Thymus (tissue), 11 donors: ENCODE data around the gene CRACR2B. TPM values are rescaled to one million over a fixed set of nuclear protein-coding genes. Genes with fewer than 3 reads are reported as not detected.

ENCODE experiments used
- DNase-seq, 9 donors: peaks; one replicate each; pipeline ENCODE4 v3.0.0-alpha.2; 2013; ENCODE audit warnings: low spot score in 9 of 9, low read depth in 6 of 9, missing footprints in 1 of 9
- H3K27ac ChIP-seq, 2 donors: one replicate each; pipeline ENCODE4 v1.5.1; 2013; ENCODE audit warnings: control low read depth in 1 of 2, low read depth in 1 of 2, low read length in 1 of 2, mild to moderate bottlenecking in 1 of 2, moderate library complexity in 1 of 2
- H3K27me3 ChIP-seq, 2 donors: one replicate each; pipeline ENCODE4 v1.5.1; 2013; ENCODE audit warnings: low read length in 1 of 2; ENCODE audit not compliant: control insufficient read depth in 2 of 2, insufficient read depth in 1 of 2
- H3K36me3 ChIP-seq, 2 donors: one replicate each; pipeline ENCODE4 v1.5.1; 2013; ENCODE audit warnings: low read length in 1 of 2, mild to moderate bottlenecking in 1 of 2, moderate library complexity in 1 of 2; ENCODE audit not compliant: control insufficient read depth in 2 of 2, insufficient read depth in 2 of 2
- H3K4me1 ChIP-seq, 2 donors: one replicate each; pipeline ENCODE4 v1.5.1; 2013; ENCODE audit warnings: low read length in 2 of 2; ENCODE audit not compliant: control insufficient read depth in 2 of 2, insufficient read depth in 2 of 2
- H3K4me3 ChIP-seq, 2 donors: one replicate each; pipeline ENCODE4 v1.5.1; 2013; ENCODE audit warnings: low read length in 2 of 2, control low read depth in 1 of 2, mild to moderate bottlenecking in 1 of 2
- H3K9me3 ChIP-seq, 2 donors: one replicate each; pipeline ENCODE4 v1.5.1; 2013; ENCODE audit warnings: low read length in 1 of 2, mild to moderate bottlenecking in 1 of 2; ENCODE audit not compliant: control insufficient read depth in 2 of 2, insufficient read depth in 1 of 2
- WGBS: extraction: QIAGEN DNeasy Blood & Tissue Kit; methylation state at CpG from one replicate; pipeline ENCODE4 v1.1.7; 2013; 5-methylcytosine and 5-hydroxymethylcytosine counted together
- polyA plus RNA-seq: library from polyadenylated mRNA; stranded (reverse); fragments of 200-250 nt; gene quantifications from one replicate; pipeline ENCODE4 v1.2.3, GENCODE V29; 2013
- total RNA-seq: library from RNA; stranded (reverse); fragments of 120-200 nt; gene quantifications from one replicate; pipeline ENCODE4 v1.2.4, GENCODE V29; 2013
- donor health status: healthy.

Gene CRACR2B
- total and polyA plus RNA-seq, 2 donors, result 0.57 to 6.2 TPM

DNA sequence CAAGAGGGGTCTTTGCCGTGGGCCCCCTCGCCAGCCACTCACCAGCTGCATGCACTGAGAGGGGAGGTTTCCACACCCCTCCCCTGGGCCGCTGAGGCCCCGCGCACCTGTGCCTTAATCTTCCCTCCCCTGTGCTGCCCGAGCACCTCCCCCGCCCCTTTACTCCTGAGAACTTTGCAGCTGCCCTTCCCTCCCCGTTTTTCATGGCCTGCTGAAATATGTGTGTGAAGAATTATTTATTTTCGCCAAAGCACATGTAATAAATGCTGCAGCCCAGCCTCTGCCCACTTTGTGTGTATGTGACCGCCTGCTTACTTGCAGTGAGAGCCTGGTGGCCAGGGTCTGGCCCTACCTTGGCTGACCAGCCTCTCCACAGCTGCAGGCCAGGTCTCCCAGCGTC, 2.8 kb upstream of the CRACR2B start:
- H3K9me3 ChIP-seq, result peaks cover under 1 to 13% of the 10 kb centered on the region in 2 donors
- no peak for DNase-seq
- H3K27ac ChIP-seq, result no peak overlapping the region
- H3K4me1 ChIP-seq, result peaks cover 16 to 69% of the 10 kb centered on the region in 2 donors
- H3K4me3 ChIP-seq, result no peak overlapping the region
- H3K36me3 ChIP-seq, result peaks cover 18 to 41% of the 10 kb centered on the region in 2 donors
- peaks cover 38 to 50% of the 10 kb centered on the region in 2 donors for H3K27me3 ChIP-seq
- WGBS, result 67% methylated on average over 11 of the region's 11 CpGs

DNA sequence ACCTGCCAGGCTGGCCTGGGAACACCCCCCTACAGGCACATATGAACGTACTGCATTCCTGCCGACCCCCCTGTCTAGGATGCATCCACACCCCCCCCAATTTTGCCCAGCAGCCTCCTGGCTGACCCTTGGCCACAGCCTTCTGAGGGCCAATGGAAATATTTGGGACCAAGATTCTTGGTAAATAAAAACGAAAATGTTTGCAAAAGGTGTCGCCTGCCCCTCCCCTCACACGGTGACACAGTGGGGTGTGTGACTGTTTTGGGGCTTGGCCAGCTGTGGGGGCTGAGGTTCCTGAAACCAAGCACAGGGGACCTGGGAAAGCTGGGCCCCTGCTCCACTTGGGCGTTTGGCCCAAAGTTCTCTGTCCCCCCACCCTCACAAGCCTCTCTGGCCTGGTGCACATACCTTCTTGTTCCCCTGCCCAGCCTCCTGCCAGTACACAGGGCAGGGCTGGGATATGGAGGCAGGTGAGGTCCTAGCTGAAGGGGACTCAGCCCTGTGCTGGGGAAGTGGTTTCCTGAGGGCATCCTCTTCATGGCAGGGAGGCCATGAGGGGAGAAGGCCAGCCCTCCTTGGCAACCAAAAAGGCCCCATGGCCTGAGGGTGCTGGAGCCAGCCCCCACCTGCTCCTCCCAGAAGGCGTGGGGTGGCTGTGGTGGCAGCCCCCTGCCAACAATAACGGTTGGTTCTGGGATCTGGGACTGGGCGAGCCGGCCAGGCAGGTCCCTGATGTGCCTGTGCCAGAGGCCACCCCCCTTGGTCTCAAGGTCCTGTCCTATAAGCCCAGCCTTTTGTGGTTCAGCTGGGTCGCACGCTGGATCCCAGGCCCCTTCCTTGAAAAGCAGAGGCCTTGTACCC, 2.1 kb upstream of the CRACR2B start:
- Histone ChIP-seq H3K4me1 (peaks cover 10 to 69% of the 10 kb centered on the region in 2 donors), H3K27me3 (peaks cover 45 to 56% of the 10 kb centered on the region in 2 donors), H3K36me3 (peaks cover 18 to 40% of the 10 kb centered on the region in 2 donors), H3K9me3 (peaks cover 3 to 18% of the 10 kb centered on the region in 2 donors), H3K4me3 (no peak overlapping the region), H3K27ac (no peak overlapping the region)
- no peak for DNase-seq
- 97% methylated on average over 12 of the region's 12 CpGs for WGBS

DNA sequence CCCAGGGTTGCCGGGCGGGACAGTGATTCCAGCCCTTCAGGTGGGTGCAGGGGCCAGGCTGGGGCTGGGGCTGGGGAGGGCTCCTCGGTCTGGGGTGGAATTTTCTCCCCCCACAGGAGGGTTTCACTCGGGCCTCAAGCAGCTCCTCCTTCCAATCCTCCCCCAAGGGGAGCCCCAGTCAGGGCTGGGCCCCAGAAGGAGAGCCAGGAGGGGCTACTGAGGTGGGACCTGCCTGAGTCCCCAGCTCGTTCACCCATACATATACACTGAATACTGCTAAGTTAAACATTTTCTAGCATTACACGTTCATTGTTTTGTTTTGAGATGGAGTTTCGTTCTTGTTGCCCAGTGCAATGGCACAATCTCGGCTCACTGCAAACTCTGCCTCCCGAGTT, 1.5 kb upstream of the CRACR2B start:
- Histone ChIP-seq H3K4me1 (peaks cover 7 to 69% of the 10 kb centered on the region in 2 donors), H3K36me3 (peaks cover 18 to 37% of the 10 kb centered on the region in 2 donors), H3K4me3 (no peak overlapping the region), H3K27me3 (peaks cover 51 to 62% of the 10 kb centered on the region in 2 donors), H3K9me3 (peaks cover 5 to 23% of the 10 kb centered on the region in 2 donors), H3K27ac (no peak overlapping the region)
- 92% methylated on average over 9 of the region's 9 CpGs for WGBS
- DNase-seq, result no peak

DNA sequence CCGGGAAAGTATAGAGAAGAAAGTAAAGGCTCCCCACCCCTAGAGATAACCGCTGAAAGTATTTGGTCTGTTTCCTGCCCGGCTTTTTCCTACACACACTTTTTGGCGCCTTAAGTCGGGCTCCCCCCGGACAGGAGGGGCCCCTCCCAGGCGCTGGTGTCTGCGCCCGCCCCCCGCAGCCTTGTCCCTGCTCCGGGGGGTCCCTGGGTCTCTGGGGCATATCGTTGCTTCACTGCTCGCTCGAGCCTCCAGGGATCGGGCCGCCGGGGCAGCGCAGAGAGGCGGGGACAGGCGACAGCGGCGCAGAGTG, 928 bp upstream of the CRACR2B start:
- Histone ChIP-seq H3K4me1 (peaks cover 11 to 70% of the 10 kb centered on the region in 2 donors), H3K36me3 (peaks cover 18 to 32% of the 10 kb centered on the region in 2 donors), H3K27me3 (peaks cover 57 to 68% of the 10 kb centered on the region in 2 donors), H3K27ac (no peak overlapping the region), H3K4me3 (peak overlapping the region in 1 of 2 donors; percentile 44), H3K9me3 (peaks cover 6 to 29% of the 10 kb centered on the region in 2 donors)
- WGBS, result 1% methylated on average over 22 of the region's 22 CpGs
- no peak for DNase-seq

DNA sequence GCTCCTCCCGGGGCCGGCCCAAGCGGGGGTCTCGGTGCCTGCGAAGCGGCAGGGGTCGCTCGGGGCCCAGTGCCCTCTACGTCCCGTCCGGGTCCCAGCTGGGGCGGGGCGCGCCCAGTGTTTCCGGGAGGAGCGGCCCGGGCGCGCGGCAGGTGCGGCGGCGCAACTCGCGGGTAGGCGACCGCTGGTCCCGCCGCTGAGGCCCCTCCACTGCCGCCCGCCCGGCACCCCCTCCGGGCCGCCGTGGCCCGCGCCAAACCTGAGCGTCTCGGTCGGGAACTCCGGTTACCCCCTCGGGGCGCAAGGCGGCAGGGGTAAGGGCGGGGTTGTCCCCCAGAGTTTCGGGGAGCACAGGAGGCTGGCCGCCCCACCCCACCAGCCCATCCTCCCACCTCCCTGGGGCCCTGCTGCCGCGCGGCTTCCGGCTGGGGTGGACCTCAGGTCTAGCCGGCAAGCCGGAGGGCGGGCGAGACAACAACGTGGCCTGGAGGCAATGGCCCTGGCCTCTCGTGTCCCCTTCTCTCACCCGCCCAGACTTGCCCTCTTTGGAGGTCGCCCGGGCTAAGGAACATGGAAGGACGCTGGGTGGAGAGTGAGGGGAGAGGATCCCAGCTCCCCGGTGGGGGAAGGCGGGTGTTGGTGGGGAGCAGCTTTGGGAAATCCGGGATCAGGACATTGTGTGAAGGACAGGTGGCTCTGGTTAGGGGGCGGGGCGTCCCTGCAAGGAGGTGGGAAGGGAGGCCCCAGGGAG, 398 bp upstream of the CRACR2B start:
- H3K27me3 ChIP-seq, result peaks cover 62 to 73% of the 10 kb centered on the region in 2 donors
- 8% methylated on average over 66 of the region's 66 CpGs for WGBS
- H3K4me3 ChIP-seq, result peak overlapping the region in 1 of 2 donors; percentile 44
- H3K36me3 ChIP-seq, result peaks cover 17 to 27% of the 10 kb centered on the region in 2 donors
- peaks cover 6 to 34% of the 10 kb centered on the region in 2 donors for H3K9me3 ChIP-seq
- H3K27ac ChIP-seq, result no peak overlapping the region
- no peak for DNase-seq
- H3K4me1 ChIP-seq, result peaks cover 11 to 74% of the 10 kb centered on the region in 2 donors

DNA sequence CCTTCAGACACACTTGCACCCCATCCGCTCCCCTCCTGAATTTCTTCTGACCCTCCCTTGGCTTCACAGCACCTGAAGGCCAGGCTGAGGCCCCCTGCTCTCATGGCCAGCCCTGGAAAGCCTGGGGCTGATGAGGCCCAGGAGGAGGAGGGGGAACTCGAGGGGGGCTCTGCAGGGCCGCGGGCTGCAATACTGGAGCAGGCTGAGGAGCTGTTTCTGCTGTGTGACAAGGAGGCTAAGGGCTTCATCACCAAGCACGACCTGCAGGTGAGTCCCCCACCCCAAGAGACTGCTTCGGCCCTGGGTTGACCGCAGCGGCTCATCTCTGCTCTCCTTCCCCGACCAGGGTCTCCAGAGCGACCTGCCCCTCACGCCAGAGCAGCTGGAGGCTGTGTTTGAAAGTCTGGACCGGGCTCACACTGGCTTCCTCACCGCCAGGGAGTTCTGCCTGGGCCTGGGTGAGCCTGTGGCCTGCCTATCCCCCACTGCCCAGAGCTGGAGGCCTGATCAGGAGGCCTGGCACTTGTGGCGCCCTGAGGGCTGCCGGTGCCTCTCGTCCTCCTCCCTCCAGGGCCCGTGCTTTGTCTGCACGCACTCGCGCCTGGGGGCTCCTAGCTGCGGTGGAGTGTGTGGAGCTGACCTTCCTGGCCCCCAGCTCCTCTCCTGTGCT, 922 bp downstream of the CRACR2B start:
- no peak for DNase-seq
- 67% methylated on average over 21 of the region's 21 CpGs for WGBS
- peaks cover 6 to 35% of the 10 kb centered on the region in 2 donors for H3K9me3 ChIP-seq
- peaks cover 12 to 17% of the 10 kb centered on the region in 2 donors for H3K36me3 ChIP-seq
- peaks cover 16 to 81% of the 10 kb centered on the region in 2 donors for H3K4me1 ChIP-seq
- no peak overlapping the region for H3K4me3 ChIP-seq
- H3K27ac ChIP-seq, result no peak overlapping the region
- H3K27me3 ChIP-seq, result peaks cover 75 to 84% of the 10 kb centered on the region in 2 donors

DNA sequence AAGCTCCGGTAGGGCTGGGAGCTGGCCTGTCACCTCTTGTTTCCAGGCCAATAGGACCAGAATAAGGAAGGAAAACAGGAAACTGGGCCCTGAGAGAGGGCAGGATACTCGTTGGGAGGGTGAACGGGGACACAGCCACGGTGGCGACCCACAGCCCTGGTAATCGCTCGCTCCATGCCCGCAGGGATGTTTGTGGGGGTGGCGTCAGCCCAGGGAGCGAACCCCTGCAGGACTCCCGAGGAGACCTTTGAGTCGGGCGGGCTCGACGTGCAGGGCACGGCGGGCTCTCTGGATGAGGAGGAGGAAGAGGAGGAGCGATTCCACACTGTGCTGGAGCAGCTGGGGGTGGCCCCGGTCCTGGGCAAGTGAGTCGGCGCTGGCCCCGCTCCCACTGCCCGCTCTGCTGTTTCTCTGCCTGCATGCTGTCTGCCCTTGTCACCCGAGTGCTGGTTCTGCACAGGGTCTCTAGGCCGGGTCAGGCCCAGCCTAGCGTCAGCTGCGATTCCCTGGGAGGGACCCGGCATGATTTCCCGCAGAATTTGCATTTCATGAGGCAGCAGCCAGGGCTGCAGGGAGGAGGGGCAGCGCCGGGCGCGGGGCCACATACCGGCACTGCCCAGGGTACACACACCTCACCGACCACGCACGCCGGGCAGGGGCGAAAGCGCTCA, 1.6 kb downstream of the CRACR2B start:
- Histone ChIP-seq H3K27ac (no peak overlapping the region), H3K27me3 (peaks cover 79 to 91% of the 10 kb centered on the region in 2 donors), H3K36me3 (peaks cover 6 to 11% of the 10 kb centered on the region in 2 donors), H3K4me3 (peak overlapping the region in 1 of 2 donors; percentile 26), H3K9me3 (peaks cover 6 to 35% of the 10 kb centered on the region in 2 donors), H3K4me1 (peaks cover 16 to 82% of the 10 kb centered on the region in 2 donors)
- 8% methylated on average over 40 of the region's 40 CpGs for WGBS
- DNase-seq, result no peak

DNA sequence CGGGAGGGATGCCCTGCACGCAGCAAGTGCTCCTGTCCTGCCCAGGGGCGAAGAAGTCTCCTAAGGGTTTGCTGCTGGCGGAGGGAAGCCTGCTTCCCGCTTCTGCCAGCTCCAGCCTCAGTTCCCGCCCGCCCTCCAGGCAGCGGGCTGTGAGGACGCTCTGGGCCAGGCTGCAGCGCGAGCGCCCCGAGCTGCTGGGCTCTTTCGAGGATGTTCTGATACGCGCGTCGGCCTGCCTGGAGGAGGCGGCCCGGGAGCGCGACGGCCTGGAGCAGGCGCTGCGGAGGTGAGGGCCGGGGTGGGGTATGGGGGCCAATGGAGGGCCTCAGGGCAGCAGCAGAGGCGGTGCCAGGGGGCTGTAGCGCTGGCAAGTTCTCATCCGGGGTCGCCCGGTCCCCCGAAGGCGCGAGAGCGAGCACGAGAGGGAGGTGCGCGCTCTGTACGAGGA, 2.2 kb downstream of the CRACR2B start:
- H3K4me1 ChIP-seq, result peaks cover 16 to 81% of the 10 kb centered on the region in 2 donors
- peaks cover 6 to 35% of the 10 kb centered on the region in 2 donors for H3K9me3 ChIP-seq
- peak overlapping the region in 1 of 2 donors; percentile 33 for H3K4me3 ChIP-seq
- no peak overlapping the region for H3K27ac ChIP-seq
- 4% methylated on average over 39 of the region's 39 CpGs for WGBS
- peaks cover 81 to 96% of the 10 kb centered on the region in 2 donors for H3K27me3 ChIP-seq
- DNase-seq, result no peak
- peaks cover 5 to 6% of the 10 kb centered on the region in 2 donors for H3K36me3 ChIP-seq
